GM19193 (cell line): Measurements from ENCODE around the gene ZNF691.

Experiments
- POLR2A ChIP-seq: IDR thresholded peaks from 4 replicates; pipeline ENCODE4 v1.6.1; 2011; ENCODE audit not compliant: insufficient read depth, insufficient read length; ENCODE audit errors: extremely low read depth

ZNF691 gene

GRCh38 chr1:42824481-42825035 lies 21.9 kb upstream of the ZNF691 start:
- TF ChIP-seq POLR2A, result no peak

GRCh38 chr1:42825036-42825851 lies 21.2 kb upstream of the ZNF691 start:
- no peak for TF ChIP-seq POLR2A

- TF ChIP-seq POLR2A, result no peak
These were observed 15.8 kb upstream of the ZNF691 start for GRCh38 chr1:42830631-42831030.

- no peak for TF ChIP-seq POLR2A
These were observed 15.1 kb upstream of the ZNF691 start for GRCh38 chr1:42831273-42831672.

- TF ChIP-seq POLR2A, result no peak
These were observed 13.7 kb upstream of the ZNF691 start for GRCh38 chr1:42832641-42833240.

- TF ChIP-seq POLR2A, result no peak
These were observed 12.4 kb upstream of the ZNF691 start for GRCh38 chr1:42833981-42834380.

GRCh38 chr1:42834803-42835202 lies 11.6 kb upstream of the ZNF691 start:
- TF ChIP-seq POLR2A, result no peak

GRCh38 chr1:42835422-42835821 lies 11.0 kb upstream of the ZNF691 start:
- no peak for TF ChIP-seq POLR2A

- no peak for TF ChIP-seq POLR2A
These were observed 8.7 kb upstream of the ZNF691 start for GRCh38 chr1:42837709-42838108.

GRCh38 chr1:42838482-42839190 lies 7.8 kb upstream of the ZNF691 start:
- TF ChIP-seq POLR2A, result no peak

GRCh38 chr1:42841010-42841409 lies 5.4 kb upstream of the ZNF691 start:
- TF ChIP-seq POLR2A, result no peak

- TF ChIP-seq POLR2A, result no peak
These were observed 4.8 kb upstream of the ZNF691 start for GRCh38 chr1:42841440-42842147.

- TF ChIP-seq POLR2A, result no peak
These were observed 1.7 kb upstream of the ZNF691 start for GRCh38 chr1:42844592-42845140.

- no peak for TF ChIP-seq POLR2A
These were observed 1.2 kb upstream of the ZNF691 start for GRCh38 chr1:42845193-42845592.
